HG03196 (cell line): ENCODE measurements around the gene PLET1.
"Not testable (repeated sequence)": the region's sequence is repeated elsewhere in the genome, so short reads cannot be mapped to it uniquely, and the experiment has no call there.

ENCODE experiments used
- ATAC-seq: cut with Tn5 transposase; IDR thresholded peaks from one replicate; pipeline ENCODE4 v1.9.1; 2021; ENCODE audit not compliant: unreplicated experiment

Gene PLET1

GRCh38 chr11:112215621-112216020, 45.0 kb downstream of the PLET1 start:
- ATAC-seq, result no peak

- ATAC-seq, result no peak
Measured at GRCh38 chr11:112213753-112214152, 46.9 kb downstream of the PLET1 start.

GRCh38 chr11:112212710-112213109, 48.0 kb downstream of the PLET1 start:
- ATAC-seq, result no peak

GRCh38 chr11:112212290-112212689, 48.4 kb downstream of the PLET1 start:
- no peak for ATAC-seq

- no peak for ATAC-seq
Measured at GRCh38 chr11:112211536-112211935, 49.1 kb downstream of the PLET1 start.

GRCh38 chr11:112210890-112211289, 49.8 kb downstream of the PLET1 start:
- no peak for ATAC-seq

GRCh38 chr11:112206071-112206470, 54.6 kb downstream of the PLET1 start:
- ATAC-seq, result no peak

- no peak for ATAC-seq
Measured at GRCh38 chr11:112200252-112200651, 60.4 kb downstream of the PLET1 start.

- not testable (repeated sequence) for ATAC-seq
Measured at GRCh38 chr11:112199101-112199500, 61.6 kb downstream of the PLET1 start.
